ENCODE measurements around the gene SCUBE3. TPM values are rescaled to one million over a fixed set of nuclear protein-coding genes. Genes with fewer than 3 reads are reported as not detected.

The SCUBE3 gene
- total RNA-seq, 1 donor from 2014 or later, result 1.8 TPM

- no peak for DNase-seq (ENCODE audit: low read depth)
- Histone ChIP-seq H3K36me3 (ENCODE audit: control insufficient read depth, insufficient read depth, low read length) (no peaks in the 10 kb centered on the region), H3K4me3 (ENCODE audit: low read depth, low read length) (no peak overlapping the region), H3K27me3 (ENCODE audit: control insufficient read depth, insufficient read depth, low read length) (peaks cover 69% of the 10 kb centered on the region)
- TF ChIP-seq, protein P1, sequence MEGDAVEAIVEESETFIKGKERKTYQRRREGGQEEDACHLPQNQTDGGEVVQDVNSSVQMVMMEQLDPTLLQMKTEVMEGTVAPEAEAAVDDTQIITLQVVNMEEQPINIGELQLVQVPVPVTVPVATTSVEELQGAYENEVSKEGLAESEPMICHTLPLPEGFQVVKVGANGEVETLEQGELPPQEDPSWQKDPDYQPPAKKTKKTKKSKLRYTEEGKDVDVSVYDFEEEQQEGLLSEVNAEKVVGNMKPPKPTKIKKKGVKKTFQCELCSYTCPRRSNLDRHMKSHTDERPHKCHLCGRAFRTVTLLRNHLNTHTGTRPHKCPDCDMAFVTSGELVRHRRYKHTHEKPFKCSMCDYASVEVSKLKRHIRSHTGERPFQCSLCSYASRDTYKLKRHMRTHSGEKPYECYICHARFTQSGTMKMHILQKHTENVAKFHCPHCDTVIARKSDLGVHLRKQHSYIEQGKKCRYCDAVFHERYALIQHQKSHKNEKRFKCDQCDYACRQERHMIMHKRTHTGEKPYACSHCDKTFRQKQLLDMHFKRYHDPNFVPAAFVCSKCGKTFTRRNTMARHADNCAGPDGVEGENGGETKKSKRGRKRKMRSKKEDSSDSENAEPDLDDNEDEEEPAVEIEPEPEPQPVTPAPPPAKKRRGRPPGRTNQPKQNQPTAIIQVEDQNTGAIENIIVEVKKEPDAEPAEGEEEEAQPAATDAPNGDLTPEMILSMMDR (IDR thresholded peaks at IDR 0.05; ENCODE audit: insufficient read depth, low read length, poor library complexity, severe bottlenecking), result no peak
Observed at GRCh38 chr6:35215665-35216411, 2.1 kb downstream of the SCUBE3 start.

- no peak for DNase-seq (ENCODE audit: low read depth)
- Histone ChIP-seq H3K36me3 (ENCODE audit: control insufficient read depth, insufficient read depth, low read length) (no peaks in the 10 kb centered on the region), H3K4me3 (ENCODE audit: low read depth, low read length) (no peak overlapping the region), H3K27me3 (ENCODE audit: control insufficient read depth, insufficient read depth, low read length) (peaks cover 65% of the 10 kb centered on the region)
- TF ChIP-seq, protein P1 (IDR thresholded peaks at IDR 0.05; ENCODE audit: insufficient read depth, low read length, poor library complexity, severe bottlenecking), result no peak
Observed at GRCh38 chr6:35216412-35216732, 2.6 kb downstream of the SCUBE3 start.

DNA sequence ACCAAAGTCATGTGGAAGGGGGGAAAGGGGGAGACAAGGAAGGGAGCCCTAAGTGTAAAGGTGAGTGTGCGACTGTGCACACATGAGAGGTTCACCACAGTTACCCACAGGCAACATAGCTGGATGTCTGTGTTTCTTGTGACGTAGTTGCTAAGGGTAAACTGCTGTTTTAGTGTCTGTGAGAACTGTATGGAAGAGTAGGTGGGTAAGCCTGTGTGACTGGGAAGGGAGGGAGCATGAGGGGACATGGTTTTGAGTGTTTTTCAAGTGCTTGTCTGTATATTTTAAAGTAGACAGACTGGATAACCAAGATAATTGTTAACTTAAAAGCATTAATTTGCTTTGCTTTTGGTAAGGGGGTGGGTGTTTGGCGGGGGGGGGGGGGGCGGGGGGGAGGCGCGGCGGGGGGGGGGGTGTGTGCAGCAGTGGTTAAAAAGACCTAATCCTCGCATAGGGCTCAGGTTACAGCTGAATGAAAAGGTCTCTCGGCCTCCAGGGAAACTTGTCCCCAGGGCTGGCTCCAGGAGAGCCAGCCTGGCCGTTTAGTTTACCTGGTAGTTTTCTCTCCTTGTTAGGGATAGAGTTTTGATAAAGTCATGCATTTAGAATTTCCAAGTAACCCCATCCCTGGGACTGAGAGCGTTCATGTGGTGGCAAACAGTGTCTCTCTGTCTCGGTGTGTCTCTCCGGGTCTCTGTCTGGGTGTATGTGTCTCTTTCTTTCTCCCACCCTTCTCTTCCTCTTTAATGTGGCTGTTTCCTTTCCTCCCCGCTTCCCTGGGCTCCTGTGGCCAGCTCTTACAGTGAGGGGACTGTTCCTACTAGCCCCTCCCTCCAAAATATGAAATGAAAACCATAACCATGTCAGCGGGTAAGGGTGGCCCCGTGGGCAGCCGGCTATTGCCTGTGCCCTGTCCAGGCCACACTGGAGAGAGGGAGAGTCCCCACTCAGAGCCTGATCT, 3.4 kb downstream of the SCUBE3 start:
- H3K36me3 ChIP-seq (ENCODE audit: control insufficient read depth, insufficient read depth, low read length), result no peaks in the 10 kb centered on the region
- TF ChIP-seq, protein P1 (IDR thresholded peaks at IDR 0.05; ENCODE audit: insufficient read depth, low read length, poor library complexity, severe bottlenecking), result no peak
- no peak overlapping the region for H3K4me3 ChIP-seq (ENCODE audit: low read depth, low read length)
- no peak for DNase-seq (ENCODE audit: low read depth)
- H3K27me3 ChIP-seq (ENCODE audit: control insufficient read depth, insufficient read depth, low read length), result peaks cover 57% of the 10 kb centered on the region

- no peak overlapping the region for H3K4me3 ChIP-seq (ENCODE audit: low read depth, low read length)
- peaks cover 50% of the 10 kb centered on the region for H3K27me3 ChIP-seq (ENCODE audit: control insufficient read depth, insufficient read depth, low read length)
- no peak for DNase-seq (ENCODE audit: low read depth)
- TF ChIP-seq, protein P1 (IDR thresholded peaks at IDR 0.05; ENCODE audit: insufficient read depth, low read length, poor library complexity, severe bottlenecking), result no peak
- no peaks in the 10 kb centered on the region for H3K36me3 ChIP-seq (ENCODE audit: control insufficient read depth, insufficient read depth, low read length)
Observed at GRCh38 chr6:35218021-35218420, 4.3 kb downstream of the SCUBE3 start.

DNA sequence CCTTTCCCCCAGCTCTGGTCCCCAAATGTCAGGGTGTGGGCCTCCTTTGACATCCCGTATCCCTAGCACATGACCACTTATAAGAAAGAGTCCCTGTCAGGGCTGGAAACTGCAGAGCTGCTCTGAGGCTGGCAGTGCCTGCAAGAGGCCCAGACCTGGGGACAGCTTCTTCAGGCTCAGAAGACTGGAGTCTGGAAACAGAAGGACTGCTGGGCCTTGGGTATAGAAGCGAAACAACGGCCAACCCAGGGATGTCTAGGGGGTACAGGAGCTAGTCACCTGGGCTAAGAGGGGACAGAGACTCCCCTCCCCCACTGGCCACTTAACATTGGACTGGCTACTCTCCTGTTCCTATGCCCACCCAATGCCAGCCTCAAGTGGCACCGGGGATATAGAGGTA, 4.7 kb downstream of the SCUBE3 start:
- no peak for DNase-seq (ENCODE audit: low read depth)
- H3K36me3 ChIP-seq (ENCODE audit: control insufficient read depth, insufficient read depth, low read length), result no peaks in the 10 kb centered on the region
- H3K4me3 ChIP-seq (ENCODE audit: low read depth, low read length), result no peak overlapping the region
- peaks cover 45% of the 10 kb centered on the region for H3K27me3 ChIP-seq (ENCODE audit: control insufficient read depth, insufficient read depth, low read length)
- TF ChIP-seq, protein P1 (IDR thresholded peaks at IDR 0.05; ENCODE audit: insufficient read depth, low read length, poor library complexity, severe bottlenecking), result no peak
